OCI-LY7 (cell line): ENCODE data around the gene FAM9A. TPM values are rescaled to one million over a fixed set of nuclear protein-coding genes. Genes with fewer than 3 reads are reported as not detected.

ENCODE experiments used
- BruUV-seq: library from RNA; stranded (reverse); fragments of 400-500 nt; replicated peaks from 2 replicates; lab custom pipeline; 2021; lab: Mats Ljungman, UMichigan
- CTCF ChIA-PET: fragments of 300-600 bp; sonication (Branson Sonifier 250); formaldehyde crosslinking; loops from one replicate; lab custom pipeline; 2022; ENCODE audit warnings: antibody characterized with exemption; ENCODE audit not compliant: unreplicated experiment; lab: Charles Lee
- POLR2A ChIA-PET: fragments of 300-600 bp; sonication (Branson Sonifier 250); formaldehyde crosslinking; loops from one replicate; lab custom pipeline; 2022; ENCODE audit warnings: antibody characterized with exemption; lab: Charles Lee
- DNase-seq: peaks from one replicate; pipeline ENCODE4 v3.0.0-alpha.2; 2015; ENCODE audit warnings: low spot score
- H2AFZ ChIP-seq: fragments of 200-600 bp; sonication (generic), shearing (Covaris generic); 2 replicates; pipeline ENCODE4 v1.6.1; 2014; ENCODE audit warnings: mild to moderate bottlenecking, antibody characterized with exemption, low read length, moderate library complexity
- H3K27ac ChIP-seq: fragments of 200-600 bp; sonication (generic); 2 replicates; pipeline ENCODE4 v1.5.1; 2014; ENCODE audit warnings: mixed run types, low read depth, mild to moderate bottlenecking, moderate library complexity, low read length, inconsistent platforms; ENCODE audit not compliant: poor library complexity, severe bottlenecking
- H3K36me3 ChIP-seq: fragments of 200-600 bp; sonication (generic); 2 replicates; pipeline ENCODE4 v1.6.1; 2014; ENCODE audit warnings: mild to moderate bottlenecking, antibody characterized with exemption, low read length, moderate library complexity, mixed read lengths; ENCODE audit not compliant: insufficient read depth
- H3K4me1 ChIP-seq: fragments of 200-600 bp; sonication (generic); 2 replicates; pipeline ENCODE4 v1.5.1; 2014; ENCODE audit warnings: mild to moderate bottlenecking, low read length; ENCODE audit not compliant: insufficient read depth, poor library complexity, severe bottlenecking
- H3K4me2 ChIP-seq: fragments of 200-600 bp; sonication (generic); 2 replicates; pipeline ENCODE4 v1.6.1; 2014; ENCODE audit warnings: mild to moderate bottlenecking, low read length
- H3K4me3 ChIP-seq: fragments of 200-600 bp; sonication (generic); 2 replicates; pipeline ENCODE4 v1.5.1; 2014; ENCODE audit warnings: mild to moderate bottlenecking, low read depth, low read length; ENCODE audit not compliant: poor library complexity, severe bottlenecking
- H3K79me2 ChIP-seq: fragments of 200-600 bp; sonication (generic); 2 replicates; pipeline ENCODE4 v1.6.1; 2016; ENCODE audit warnings: low read depth, mild to moderate bottlenecking, low read length, moderate library complexity, mixed read lengths; ENCODE audit not compliant: insufficient read depth
- H3K9me2 ChIP-seq: fragments of 200-600 bp; sonication (generic); 2 replicates; pipeline ENCODE4 v1.6.1; 2016; ENCODE audit warnings: mild to moderate bottlenecking, low read length, mixed read lengths; ENCODE audit not compliant: insufficient read depth
- H3K9me3 ChIP-seq: fragments of 200-600 bp; sonication (generic); 2 replicates; pipeline ENCODE4 v1.6.1; 2014; ENCODE audit warnings: mild to moderate bottlenecking, mixed run types, low read length, mixed read lengths
- H4K20me1 ChIP-seq: fragments of 200-600 bp; sonication (generic); 2 replicates; pipeline ENCODE4 v1.6.1; 2014; ENCODE audit warnings: mild to moderate bottlenecking, antibody characterized with exemption, low read length, moderate library complexity, mixed read lengths; ENCODE audit not compliant: insufficient read depth
- EZH2phosphoT487 ChIP-seq: fragments of 200-600 bp; sonication (generic); IDR thresholded peaks from 2 replicates; pipeline ENCODE4 v1.6.1; 2018; ENCODE audit warnings: low read depth, borderline replicate concordance, mild to moderate bottlenecking, mixed run types, antibody characterized with exemption, low read length, moderate library complexity, mixed read lengths
- intact Hi-C: fragments of 100-400 bp; cut with micrococcal nuclease; formaldehyde crosslinking; loops from one replicate; pipeline ENCODE4 v1.10.0; 2022; ENCODE audit not compliant: unreplicated experiment
- total RNA-seq, 2 experiments: library from RNA; depleted of rRNA in 1 of 2; stranded (reverse); fragments of >200 nt in 1 of 2; shearing (Covaris generic) in 1 of 2; gene quantifications; 2 replicates each; pipeline ENCODE4 v1.2.3, GENCODE V29; 2014 to 2022
- TF ChIP-seq, protein P1 (sequence below): fragments of 200-600 bp; sonication (generic); conservative IDR thresholded peaks from 2 replicates; pipeline ENCODE4 v1.5.1; 2014; ENCODE audit warnings: mild to moderate bottlenecking, antibody characterized with exemption, low read length, moderate library complexity, mixed read lengths

The FAM9A gene
- total RNA-seq, 2 experiments from 2014 or later, result not detected

DNA sequence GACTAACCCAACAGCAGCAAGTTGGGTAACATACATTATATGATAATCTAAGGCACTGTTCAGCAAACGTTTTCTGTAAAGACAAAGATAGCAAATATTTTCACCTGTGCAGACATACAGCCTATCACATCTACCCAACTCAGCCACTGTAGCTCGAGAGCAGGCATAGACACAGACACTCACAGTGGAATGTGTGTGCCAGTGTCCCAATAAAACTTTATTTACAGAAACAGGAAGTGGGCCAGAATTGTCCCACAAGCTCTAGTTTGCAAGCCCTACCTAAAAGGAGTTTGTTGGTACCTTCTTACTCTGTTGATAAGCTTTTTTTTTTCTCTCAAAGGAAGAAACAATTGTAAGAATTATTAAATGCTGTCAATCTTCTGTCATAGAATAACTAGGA, 11.9 kb upstream of the FAM9A start:
- Histone ChIP-seq H3K27ac (no peak overlapping the region), H4K20me1 (no peaks in the 10 kb centered on the region), H2AFZ (no peak overlapping the region), H3K4me2 (no peak overlapping the region), H3K79me2 (no peaks in the 10 kb centered on the region), H3K9me2 (no peaks in the 10 kb centered on the region), H3K4me1 (no peaks in the 10 kb centered on the region), H3K4me3 (no peak overlapping the region), H3K36me3 (no peaks in the 10 kb centered on the region), H3K9me3 (no peaks in the 10 kb centered on the region)
- CTCF ChIA-PET, result no interaction called here
- no peak for DNase-seq
- POLR2A ChIA-PET, result no interaction called here
- TF ChIP-seq EZH2phosphoT487, result no peak
- TF ChIP-seq, protein P1, sequence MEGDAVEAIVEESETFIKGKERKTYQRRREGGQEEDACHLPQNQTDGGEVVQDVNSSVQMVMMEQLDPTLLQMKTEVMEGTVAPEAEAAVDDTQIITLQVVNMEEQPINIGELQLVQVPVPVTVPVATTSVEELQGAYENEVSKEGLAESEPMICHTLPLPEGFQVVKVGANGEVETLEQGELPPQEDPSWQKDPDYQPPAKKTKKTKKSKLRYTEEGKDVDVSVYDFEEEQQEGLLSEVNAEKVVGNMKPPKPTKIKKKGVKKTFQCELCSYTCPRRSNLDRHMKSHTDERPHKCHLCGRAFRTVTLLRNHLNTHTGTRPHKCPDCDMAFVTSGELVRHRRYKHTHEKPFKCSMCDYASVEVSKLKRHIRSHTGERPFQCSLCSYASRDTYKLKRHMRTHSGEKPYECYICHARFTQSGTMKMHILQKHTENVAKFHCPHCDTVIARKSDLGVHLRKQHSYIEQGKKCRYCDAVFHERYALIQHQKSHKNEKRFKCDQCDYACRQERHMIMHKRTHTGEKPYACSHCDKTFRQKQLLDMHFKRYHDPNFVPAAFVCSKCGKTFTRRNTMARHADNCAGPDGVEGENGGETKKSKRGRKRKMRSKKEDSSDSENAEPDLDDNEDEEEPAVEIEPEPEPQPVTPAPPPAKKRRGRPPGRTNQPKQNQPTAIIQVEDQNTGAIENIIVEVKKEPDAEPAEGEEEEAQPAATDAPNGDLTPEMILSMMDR, result no peak
- BruUV-seq, result no TSS peak
- intact Hi-C loops, result loop anchor here (5.0 to 10.0 kb wide), 2 partner anchors 71 to 818 kb away; no protein-coding TSS in a partner anchor

DNA sequence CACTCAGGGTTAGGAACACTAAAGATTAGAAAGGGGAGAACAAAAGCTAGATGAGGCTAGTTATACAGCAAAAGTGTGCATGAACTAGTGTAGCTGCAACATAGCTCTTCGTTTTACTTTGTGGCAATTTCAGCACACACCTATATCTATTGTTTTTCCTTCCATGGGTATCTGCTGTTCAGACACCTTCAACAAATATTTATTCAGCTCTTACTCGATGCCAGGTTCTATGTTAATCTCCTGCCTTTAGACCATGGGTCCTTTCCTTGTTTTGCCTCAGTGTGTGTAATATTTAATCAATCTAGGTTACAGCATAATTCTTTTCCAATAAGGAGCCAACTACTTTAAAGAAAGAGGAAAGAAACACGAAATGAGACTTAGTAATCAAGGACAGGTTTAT, 10.4 kb upstream of the FAM9A start:
- BruUV-seq, result no TSS peak
- intact Hi-C loops, result loop anchor here (5.0 to 10.0 kb wide), 2 partner anchors 69 to 817 kb away; no protein-coding TSS in a partner anchor
- Histone ChIP-seq H3K36me3 (no peaks in the 10 kb centered on the region), H3K9me2 (no peaks in the 10 kb centered on the region), H4K20me1 (no peaks in the 10 kb centered on the region), H3K4me2 (no peak overlapping the region), H3K79me2 (no peaks in the 10 kb centered on the region), H2AFZ (no peak overlapping the region), H3K4me1 (no peaks in the 10 kb centered on the region), H3K9me3 (no peaks in the 10 kb centered on the region), H3K27ac (no peak overlapping the region), H3K4me3 (no peak overlapping the region)
- DNase-seq, result no peak
- ChIA-PET CTCF (no interaction called here), POLR2A (interaction anchor here (0.5 to 1.1 kb wide), 3 partner anchors 18 to 700 kb away, joined by 3 to 4 read pairs (median 4); no protein-coding TSS in a partner anchor)
- TF ChIP-seq, protein P1, result no peak
- no peak for TF ChIP-seq EZH2phosphoT487

DNA sequence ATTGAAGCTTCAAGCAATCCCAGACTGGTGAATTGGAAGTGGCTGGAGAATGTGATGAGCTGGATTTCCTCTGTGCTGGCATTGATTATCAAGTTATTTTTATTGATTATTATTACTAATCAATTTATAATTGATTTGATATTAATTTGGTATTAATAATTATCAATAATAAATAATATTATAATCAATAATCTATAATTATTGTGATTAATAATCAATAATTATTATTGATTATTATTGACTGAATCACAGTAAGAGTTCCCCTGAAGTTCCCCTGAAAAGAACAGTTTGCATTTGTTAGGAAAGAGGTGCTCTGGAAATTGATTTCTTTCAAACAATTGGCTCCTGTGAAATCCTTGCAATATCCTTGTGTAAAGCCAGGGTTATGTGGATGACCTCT, 7.5 kb upstream of the FAM9A start:
- POLR2A ChIA-PET, result no interaction called here
- Histone ChIP-seq H4K20me1 (no peaks in the 10 kb centered on the region), H3K27ac (no peak overlapping the region), H3K9me2 (no peaks in the 10 kb centered on the region), H3K4me1 (no peaks in the 10 kb centered on the region), H3K79me2 (no peaks in the 10 kb centered on the region), H3K4me3 (no peak overlapping the region), H3K36me3 (no peaks in the 10 kb centered on the region), H3K4me2 (no peak overlapping the region), H2AFZ (no peak overlapping the region), H3K9me3 (no peaks in the 10 kb centered on the region)
- TF ChIP-seq, protein P1, result no peak
- no peak for TF ChIP-seq EZH2phosphoT487
- no TSS peak for BruUV-seq
- CTCF ChIA-PET, result no interaction called here
- DNase-seq, result no peak
- intact Hi-C loops, result no loop called here
